Lower leg skin (tissue), 3 donors: ENCODE data around the gene SSTR5.

Experiments used
- POLR2A ChIP-seq, 2 donors: fragments of 450-650 bp; IDR thresholded peaks; one replicate each; pipeline ENCODE4 v1.6.1; 2016 to 2017; ENCODE audit warnings: antibody characterized with exemption in 2 of 2, mild to moderate bottlenecking in 1 of 2, moderate library complexity in 1 of 2
- TF ChIP-seq, protein P1 (sequence below), 3 donors: fragments of 450-650 bp; IDR thresholded peaks; one replicate each; pipeline ENCODE4 v1.5.1; 2016; ENCODE audit warnings: antibody characterized with exemption in 3 of 3, mild to moderate bottlenecking in 3 of 3, moderate library complexity in 2 of 3

GRCh38 chr16:1030473-1030901 lies 42.1 kb upstream of the SSTR5 start:
- TF ChIP-seq, protein P1, sequence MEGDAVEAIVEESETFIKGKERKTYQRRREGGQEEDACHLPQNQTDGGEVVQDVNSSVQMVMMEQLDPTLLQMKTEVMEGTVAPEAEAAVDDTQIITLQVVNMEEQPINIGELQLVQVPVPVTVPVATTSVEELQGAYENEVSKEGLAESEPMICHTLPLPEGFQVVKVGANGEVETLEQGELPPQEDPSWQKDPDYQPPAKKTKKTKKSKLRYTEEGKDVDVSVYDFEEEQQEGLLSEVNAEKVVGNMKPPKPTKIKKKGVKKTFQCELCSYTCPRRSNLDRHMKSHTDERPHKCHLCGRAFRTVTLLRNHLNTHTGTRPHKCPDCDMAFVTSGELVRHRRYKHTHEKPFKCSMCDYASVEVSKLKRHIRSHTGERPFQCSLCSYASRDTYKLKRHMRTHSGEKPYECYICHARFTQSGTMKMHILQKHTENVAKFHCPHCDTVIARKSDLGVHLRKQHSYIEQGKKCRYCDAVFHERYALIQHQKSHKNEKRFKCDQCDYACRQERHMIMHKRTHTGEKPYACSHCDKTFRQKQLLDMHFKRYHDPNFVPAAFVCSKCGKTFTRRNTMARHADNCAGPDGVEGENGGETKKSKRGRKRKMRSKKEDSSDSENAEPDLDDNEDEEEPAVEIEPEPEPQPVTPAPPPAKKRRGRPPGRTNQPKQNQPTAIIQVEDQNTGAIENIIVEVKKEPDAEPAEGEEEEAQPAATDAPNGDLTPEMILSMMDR (IDR thresholded peaks at IDR 0.05) = no peak
- TF ChIP-seq POLR2A (IDR thresholded peaks at IDR 0.05) = no peak
